Embryonic facial prominence (tissue), 1 donor: ENCODE measurements around the gene KIF25.

Experiments
- DNase-seq: peaks from one replicate; pipeline ENCODE4 v3.0.0-alpha.2; 2016; ENCODE audit errors: extremely low spot score

KIF25 gene

GRCh38 chr6:168087436-168088160, 90.1 kb downstream of the KIF25 start:
- DNase-seq: no peak

GRCh38 chr6:168088161-168089053, 90.9 kb downstream of the KIF25 start:
- DNase-seq: no peak

- DNase-seq: no peak
These were observed 92.0 kb downstream of the KIF25 start for GRCh38 chr6:168089186-168090063.

- DNase-seq: no peak
These were observed 92.7 kb downstream of the KIF25 start for GRCh38 chr6:168090064-168090690.

- no peak for DNase-seq
These were observed 93.2 kb downstream of the KIF25 start for GRCh38 chr6:168090706-168091105.

GRCh38 chr6:168091381-168092264, 94.2 kb downstream of the KIF25 start:
- no peak for DNase-seq

GRCh38 chr6:168092541-168092940, 95.1 kb downstream of the KIF25 start:
- no peak for DNase-seq

DNA sequence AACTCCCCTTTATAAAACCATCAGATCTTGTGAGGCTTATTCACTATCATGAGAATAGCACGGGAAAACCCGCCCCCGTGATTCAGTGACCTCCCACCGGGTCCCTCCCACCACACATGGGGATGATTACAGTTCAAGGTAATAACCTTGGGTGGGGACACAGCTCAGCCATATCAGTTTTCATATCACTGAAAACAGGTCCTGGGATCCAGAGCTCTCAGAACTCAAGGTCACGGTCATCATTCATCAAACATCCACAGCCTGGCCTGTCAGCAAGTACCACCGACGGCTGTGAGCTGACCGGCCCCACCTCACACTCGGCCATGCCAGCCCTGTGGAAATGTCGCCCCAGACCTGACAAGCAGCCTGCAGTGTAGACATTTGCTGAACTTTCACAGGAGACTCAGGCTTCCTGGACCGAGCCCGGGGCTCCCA, 95.6 kb downstream of the KIF25 start:
- DNase-seq: no peak

- DNase-seq: no peak
These were observed 96.2 kb downstream of the KIF25 start for GRCh38 chr6:168093634-168094033.
